Measurements from ENCODE around the gene SP2.

- no peak for TF ChIP-seq CTCF (IDR thresholded peaks at IDR 0.05)
- TF ChIP-seq POLR2A (IDR thresholded peaks at IDR 0.05), result no peak
Measured at GRCh38 chr17:47942096-47942510, 46.1 kb downstream of the SP2 start.

Measured in thyroid gland (tissue), 4 donors.